ENCODE results near the gene IRF2BP1.

Gene IRF2BP1

GRCh38 chr19:45885556-45886426 lies at the start of gene IRF2BP1:
Gene IRF2BP1, minus strand, starts transcription at chr19:45886141. Its CDS starts 367 bp downstream, at chr19:45885774.
- peak; percentile 96 for DNase-seq (ENCODE audit: low spot score)

- no peak for DNase-seq (ENCODE audit: low spot score)
Measured at GRCh38 chr19:45935267-45935666, 49.3 kb upstream of the IRF2BP1 start.

GRCh38 chr19:45934551-45935230 lies 48.8 kb upstream of the IRF2BP1 start:
- DNase-seq (ENCODE audit: low spot score): no peak

- no peak for DNase-seq (ENCODE audit: low spot score)
Measured at GRCh38 chr19:45933759-45934158, 47.8 kb upstream of the IRF2BP1 start.

- no peak for DNase-seq (ENCODE audit: low spot score)
Measured at GRCh38 chr19:45931055-45931454, 45.1 kb upstream of the IRF2BP1 start.

GRCh38 chr19:45929247-45929646 lies 43.3 kb upstream of the IRF2BP1 start:
- DNase-seq (ENCODE audit: low spot score): no peak

GRCh38 chr19:45927565-45928261 lies 41.8 kb upstream of the IRF2BP1 start:
- DNase-seq (ENCODE audit: low spot score): peak; percentile 97

GRCh38 chr19:45924891-45925447 lies 39.0 kb upstream of the IRF2BP1 start:
- no peak for DNase-seq (ENCODE audit: low spot score)

- peak; percentile 77 for DNase-seq (ENCODE audit: low spot score)
Measured at GRCh38 chr19:45922281-45922680, 36.3 kb upstream of the IRF2BP1 start.

GRCh38 chr19:45920458-45920857 lies 34.5 kb upstream of the IRF2BP1 start:
- no peak for DNase-seq (ENCODE audit: low spot score)

GRCh38 chr19:45919678-45920077 lies 33.7 kb upstream of the IRF2BP1 start:
- DNase-seq (ENCODE audit: low spot score): no peak

- no peak for DNase-seq (ENCODE audit: low spot score)
Measured at GRCh38 chr19:45918721-45919120, 32.8 kb upstream of the IRF2BP1 start.

- DNase-seq (ENCODE audit: low spot score): no peak
Measured at GRCh38 chr19:45917421-45918091, 31.6 kb upstream of the IRF2BP1 start.

- DNase-seq (ENCODE audit: low spot score): peak; percentile 44
Measured at GRCh38 chr19:45913874-45914830, 28.2 kb upstream of the IRF2BP1 start, which contains the start of gene NANOS2. Gene NANOS2, minus strand, starts transcription at chr19:45914778. Its CDS starts 85 bp downstream, at chr19:45914693.

GRCh38 chr19:45911291-45911690 lies 25.4 kb upstream of the IRF2BP1 start:
- no peak for DNase-seq (ENCODE audit: low spot score)

GRCh38 chr19:45908956-45909355 lies 23.0 kb upstream of the IRF2BP1 start:
- DNase-seq (ENCODE audit: low spot score): no peak

GRCh38 chr19:45906221-45906620 lies 20.3 kb upstream of the IRF2BP1 start:
- DNase-seq (ENCODE audit: low spot score): no peak

- no peak for DNase-seq (ENCODE audit: low spot score)
Measured at GRCh38 chr19:45905011-45905410, 19.1 kb upstream of the IRF2BP1 start.

- peak; percentile 99 for DNase-seq (ENCODE audit: low spot score)
Measured at GRCh38 chr19:45902651-45903625, 17.0 kb upstream of the IRF2BP1 start.
